ENCODE measurements around the gene CNTLN.
A peak's percentile ranks its signal among the peaks of the same experiment; 100 is the strongest.
"Not testable (repeated sequence)": the region's sequence is repeated elsewhere in the genome, so short reads cannot be mapped to it uniquely, and the experiment has no call there.

Gene CNTLN

DNA sequence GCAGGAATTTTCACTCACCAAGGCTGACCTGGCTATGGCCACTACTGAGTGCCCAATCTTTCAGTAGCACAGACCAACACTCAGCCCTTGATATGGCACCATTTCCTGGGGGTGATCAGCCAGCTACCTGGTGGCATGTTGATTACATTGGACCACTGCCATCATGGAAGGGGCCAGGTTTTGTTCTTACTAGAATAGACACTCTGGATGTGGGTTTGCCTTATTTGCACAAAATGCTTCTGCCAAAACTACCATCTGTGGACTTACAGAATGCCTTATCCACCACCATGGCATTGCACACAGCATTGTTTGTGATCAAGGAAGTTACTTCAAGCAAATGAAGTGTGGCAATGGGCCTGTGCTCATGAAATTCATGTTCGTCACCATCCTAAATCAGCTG lies 374.3 kb downstream of the CNTLN start:
- no peak for TF ChIP-seq ZFX (IDR thresholded peaks at IDR 0.05)
- TF ChIP-seq, protein P1, sequence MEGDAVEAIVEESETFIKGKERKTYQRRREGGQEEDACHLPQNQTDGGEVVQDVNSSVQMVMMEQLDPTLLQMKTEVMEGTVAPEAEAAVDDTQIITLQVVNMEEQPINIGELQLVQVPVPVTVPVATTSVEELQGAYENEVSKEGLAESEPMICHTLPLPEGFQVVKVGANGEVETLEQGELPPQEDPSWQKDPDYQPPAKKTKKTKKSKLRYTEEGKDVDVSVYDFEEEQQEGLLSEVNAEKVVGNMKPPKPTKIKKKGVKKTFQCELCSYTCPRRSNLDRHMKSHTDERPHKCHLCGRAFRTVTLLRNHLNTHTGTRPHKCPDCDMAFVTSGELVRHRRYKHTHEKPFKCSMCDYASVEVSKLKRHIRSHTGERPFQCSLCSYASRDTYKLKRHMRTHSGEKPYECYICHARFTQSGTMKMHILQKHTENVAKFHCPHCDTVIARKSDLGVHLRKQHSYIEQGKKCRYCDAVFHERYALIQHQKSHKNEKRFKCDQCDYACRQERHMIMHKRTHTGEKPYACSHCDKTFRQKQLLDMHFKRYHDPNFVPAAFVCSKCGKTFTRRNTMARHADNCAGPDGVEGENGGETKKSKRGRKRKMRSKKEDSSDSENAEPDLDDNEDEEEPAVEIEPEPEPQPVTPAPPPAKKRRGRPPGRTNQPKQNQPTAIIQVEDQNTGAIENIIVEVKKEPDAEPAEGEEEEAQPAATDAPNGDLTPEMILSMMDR (conservative IDR thresholded peaks at IDR 0.05) = no peak
- no peak overlapping the region for H3K27ac ChIP-seq

DNA sequence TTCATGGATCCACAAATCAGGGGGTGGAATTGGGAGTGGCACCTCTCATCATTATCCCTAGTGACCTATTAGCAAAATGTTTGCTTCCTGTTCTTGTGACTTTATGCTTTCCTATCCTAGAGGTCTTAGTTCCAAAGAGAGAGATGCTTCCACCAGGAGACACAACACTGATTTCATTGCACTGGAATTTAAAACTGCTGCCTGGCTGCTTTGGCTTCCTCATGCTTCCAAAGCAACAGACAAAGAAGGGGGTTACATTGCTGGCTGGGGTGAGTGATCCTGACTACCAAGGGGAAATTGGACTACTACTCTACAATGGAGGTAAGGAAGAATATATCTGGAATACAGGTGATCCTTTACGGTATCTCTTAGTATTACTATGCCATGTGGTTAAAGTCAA lies 374.9 kb downstream of the CNTLN start:
- TF ChIP-seq ZFX (IDR thresholded peaks at IDR 0.05) = no peak
- TF ChIP-seq, protein P1 (conservative IDR thresholded peaks at IDR 0.05) = no peak

DNA sequence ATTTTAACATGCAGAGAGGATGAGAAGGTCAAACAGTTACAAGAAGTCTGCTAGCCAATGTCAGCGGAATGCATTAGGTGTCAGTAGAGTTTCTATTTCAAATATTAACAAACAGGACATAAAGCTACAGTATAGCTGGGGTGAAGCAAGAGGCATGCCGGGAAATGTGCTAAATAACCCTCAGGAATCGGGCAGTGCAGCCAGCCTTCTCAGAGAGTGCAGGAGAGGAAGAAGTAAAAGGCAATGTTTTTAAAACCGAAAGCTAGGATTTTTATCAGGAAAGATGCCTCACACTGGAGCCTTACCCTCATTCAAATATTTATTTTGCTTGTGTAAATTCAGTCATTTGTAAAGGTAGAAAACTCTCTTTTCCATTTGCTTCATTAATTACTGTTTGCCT lies 384.9 kb downstream of the CNTLN start:
- no peak for TF ChIP-seq ZFX (IDR thresholded peaks at IDR 0.05)
- TF ChIP-seq, protein P1 (conservative IDR thresholded peaks at IDR 0.05) = no peak; the same call in 1 of the 2 replicates
- no peak overlapping the region for H3K27ac ChIP-seq

More for the DNA sequence above, 374.9 kb downstream of the CNTLN start:
- no peak overlapping the region for H3K27ac ChIP-seq

DNA sequence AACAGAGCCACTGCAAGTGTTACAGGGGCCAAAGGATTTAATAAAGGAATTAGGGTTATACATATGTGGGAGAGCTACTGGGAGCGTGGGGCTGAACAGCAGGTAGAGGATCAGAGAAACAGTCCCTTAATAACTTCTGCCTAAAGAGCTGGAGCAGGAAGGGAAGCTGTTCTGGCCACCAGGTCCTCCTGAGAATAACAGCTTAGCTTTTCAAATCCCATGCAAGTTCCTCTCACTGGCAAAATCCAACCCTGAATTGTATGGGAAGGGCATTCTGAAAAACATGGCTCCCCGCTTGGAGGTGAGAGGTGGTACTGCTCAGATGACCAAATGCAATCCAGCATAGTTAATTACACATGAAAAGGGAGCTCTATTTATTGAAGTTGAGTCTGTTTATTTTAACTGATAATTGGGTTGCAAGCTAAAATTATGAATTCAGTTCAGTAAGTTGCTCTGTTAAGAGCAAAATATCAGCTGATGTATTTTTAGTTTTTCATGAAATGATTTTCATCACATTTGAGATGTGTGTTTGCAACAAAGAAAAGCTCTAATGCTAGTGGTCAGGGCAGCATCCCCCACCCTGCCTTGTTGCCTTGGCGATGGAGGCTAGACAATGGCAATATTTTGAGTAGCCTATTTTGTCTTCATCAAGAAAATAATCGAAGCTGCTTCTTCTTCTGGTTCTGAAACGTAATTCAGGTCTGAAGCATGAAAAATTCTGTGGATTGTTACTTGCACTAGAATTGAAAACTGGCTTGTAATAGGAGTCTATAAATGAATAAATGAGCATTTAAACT lies 385.6 kb downstream of the CNTLN start:
- H3K27ac ChIP-seq = no peak overlapping the region
- TF ChIP-seq ZFX (IDR thresholded peaks at IDR 0.05) = no peak
- TF ChIP-seq, protein P1 (conservative IDR thresholded peaks at IDR 0.05) = no peak

DNA sequence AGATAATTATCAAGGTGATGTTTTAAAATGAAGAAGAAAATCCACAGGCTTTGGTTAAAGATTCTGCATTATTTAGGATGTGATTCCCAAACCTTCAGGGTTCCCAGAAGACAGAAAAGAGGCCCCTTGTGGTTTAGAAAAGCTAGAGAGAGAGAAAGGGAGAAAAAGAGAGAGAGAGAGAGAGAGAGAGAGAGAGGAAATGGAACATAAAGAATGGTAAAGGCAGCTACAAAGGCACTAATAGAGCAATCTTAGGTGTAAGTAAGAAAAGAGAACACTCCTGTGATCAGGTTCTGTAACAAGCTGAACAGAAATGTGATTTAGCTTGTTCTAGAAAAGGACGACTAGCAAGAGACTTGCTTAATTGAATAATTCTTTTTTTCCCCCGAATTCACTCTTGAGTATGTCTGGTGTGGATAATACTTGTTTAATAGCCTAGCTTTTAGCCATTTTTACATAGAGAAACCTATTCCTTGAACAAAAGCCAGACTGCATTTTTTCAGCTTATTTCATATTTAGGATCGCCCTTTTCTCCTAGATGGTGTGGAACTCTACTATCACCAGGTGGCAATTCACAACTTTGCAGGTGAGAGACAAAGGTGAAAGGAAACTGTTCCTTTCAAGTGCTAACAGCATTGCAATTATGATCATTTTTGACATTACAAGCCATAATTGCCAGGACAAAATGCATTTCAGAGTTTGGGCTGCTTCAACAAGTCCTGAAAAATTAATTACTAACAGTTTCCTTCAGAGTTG lies 386.4 kb downstream of the CNTLN start:
- no peak overlapping the region for H3K27ac ChIP-seq
- TF ChIP-seq, protein P1 (conservative IDR thresholded peaks at IDR 0.05) = peak; percentile 33
- no peak for TF ChIP-seq ZFX (IDR thresholded peaks at IDR 0.05)

DNA sequence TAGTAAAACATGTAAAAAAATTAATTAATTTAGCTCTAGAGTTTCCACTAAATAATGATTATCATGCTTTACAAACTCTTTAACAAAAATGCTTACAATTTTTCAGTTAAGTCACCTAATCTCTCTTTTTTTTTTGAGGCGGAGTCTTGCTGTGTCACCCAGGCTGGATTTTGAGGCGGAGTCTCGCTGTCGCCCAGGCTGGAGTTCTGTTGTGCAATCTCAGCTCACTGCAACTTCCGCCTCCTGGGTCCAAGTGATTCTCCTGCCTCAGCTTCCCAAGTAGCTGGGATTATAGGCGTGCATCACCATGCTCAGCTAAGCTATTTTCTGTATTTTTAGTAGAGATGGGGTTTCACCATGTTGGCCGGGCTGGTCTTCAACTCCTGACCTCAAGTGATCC lies 391.9 kb downstream of the CNTLN start:
- not testable (repeated sequence) for H3K27ac ChIP-seq

DNA sequence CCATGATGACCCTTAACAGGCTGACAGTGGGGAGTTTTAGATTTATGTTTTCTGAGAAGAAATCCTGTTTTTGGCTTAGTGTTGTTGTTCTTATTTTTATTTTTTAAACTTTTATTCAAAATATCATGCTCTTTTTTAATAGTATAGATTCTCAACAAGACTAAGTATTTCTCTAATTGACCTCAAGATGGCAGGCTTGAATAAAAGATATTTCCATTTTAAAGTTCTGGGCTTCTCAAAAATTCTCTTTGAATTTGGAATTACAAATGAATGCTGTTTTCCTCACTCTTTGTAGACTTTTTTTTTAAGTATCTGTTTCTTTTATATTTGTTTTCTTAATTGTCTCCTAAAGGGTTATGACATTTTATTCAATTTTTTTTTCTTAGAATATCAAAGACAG lies 394.0 kb downstream of the CNTLN start:
- TF ChIP-seq, protein P1 (conservative IDR thresholded peaks at IDR 0.05) = peak; percentile 58
- TF ChIP-seq ZFX (IDR thresholded peaks at IDR 0.05) = no peak
- H3K27ac ChIP-seq = no peak overlapping the region

Measured in C4-2B (cell line).